ENCODE results near the gene BMP7. TPM values are rescaled to one million over a fixed set of nuclear protein-coding genes. Genes with fewer than 3 reads are reported as not detected.

The BMP7 gene
- total RNA-seq, 3 donors from 2014 or later (not counting 1 experiment from before 2014, with no cell fraction given): not detected

DNA sequence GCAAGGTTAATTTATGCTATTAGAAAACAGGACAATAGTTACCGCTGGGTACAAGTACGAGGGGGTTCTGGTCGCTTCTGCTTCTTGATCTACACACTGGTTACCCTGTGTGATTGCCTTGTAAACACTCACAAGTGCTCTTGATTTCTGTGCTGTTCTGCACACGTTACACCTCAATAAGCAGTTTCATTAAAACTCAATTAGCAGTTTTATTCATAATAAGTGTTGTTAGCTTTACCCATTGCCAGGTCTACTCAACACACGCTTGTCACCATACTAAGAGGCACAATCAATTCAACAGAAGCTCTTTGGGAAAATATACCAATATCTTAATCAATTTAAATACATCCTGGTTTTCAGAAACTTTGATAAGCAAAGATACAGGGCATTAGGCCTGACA lies 20.4 kb downstream of the BMP7 start:
- Mint-ChIP-seq H3K27me3 (ENCODE audit: low read depth in 2 of 2) (peaks cover 5 to 6% of the 10 kb centered on the region in 2 donors), H3K4me3 (no peak overlapping the region), H3K36me3 (no peaks in the 10 kb centered on the region), H3K27ac (no peak overlapping the region), H3K4me1 (peaks cover 7 to 18% of the 10 kb centered on the region in 2 donors), H3K9me3 (no peaks in the 10 kb centered on the region)
- H3K4me3 ChIP-seq (ENCODE audit: low read length): no peak overlapping the region
- 95% methylated on average over 5 of the region's 5 CpGs for WGBS (ENCODE audit: insufficient coverage)
- no peaks in the 10 kb centered on the region for H3K27me3 ChIP-seq (ENCODE audit: control insufficient read depth, insufficient read depth, low read length)
- intact Hi-C loops (cut with micrococcal nuclease): no loop called here
- H3K27ac ChIP-seq (ENCODE audit: low read length): no peak overlapping the region
- no peak for ATAC-seq
- H3K36me3 ChIP-seq (ENCODE audit: control insufficient read depth, insufficient read depth, low read length): no peaks in the 10 kb centered on the region
- TF ChIP-seq, protein P1, sequence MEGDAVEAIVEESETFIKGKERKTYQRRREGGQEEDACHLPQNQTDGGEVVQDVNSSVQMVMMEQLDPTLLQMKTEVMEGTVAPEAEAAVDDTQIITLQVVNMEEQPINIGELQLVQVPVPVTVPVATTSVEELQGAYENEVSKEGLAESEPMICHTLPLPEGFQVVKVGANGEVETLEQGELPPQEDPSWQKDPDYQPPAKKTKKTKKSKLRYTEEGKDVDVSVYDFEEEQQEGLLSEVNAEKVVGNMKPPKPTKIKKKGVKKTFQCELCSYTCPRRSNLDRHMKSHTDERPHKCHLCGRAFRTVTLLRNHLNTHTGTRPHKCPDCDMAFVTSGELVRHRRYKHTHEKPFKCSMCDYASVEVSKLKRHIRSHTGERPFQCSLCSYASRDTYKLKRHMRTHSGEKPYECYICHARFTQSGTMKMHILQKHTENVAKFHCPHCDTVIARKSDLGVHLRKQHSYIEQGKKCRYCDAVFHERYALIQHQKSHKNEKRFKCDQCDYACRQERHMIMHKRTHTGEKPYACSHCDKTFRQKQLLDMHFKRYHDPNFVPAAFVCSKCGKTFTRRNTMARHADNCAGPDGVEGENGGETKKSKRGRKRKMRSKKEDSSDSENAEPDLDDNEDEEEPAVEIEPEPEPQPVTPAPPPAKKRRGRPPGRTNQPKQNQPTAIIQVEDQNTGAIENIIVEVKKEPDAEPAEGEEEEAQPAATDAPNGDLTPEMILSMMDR (IDR thresholded peaks at IDR 0.05): no peak
- H3K4me1 ChIP-seq (ENCODE audit: control insufficient read depth, insufficient read depth, low read length): peaks cover 5% of the 10 kb centered on the region
- no peak for DNase-seq
- H3K9me3 ChIP-seq (ENCODE audit: control insufficient read depth, insufficient read depth, low read length): no peaks in the 10 kb centered on the region

DNA sequence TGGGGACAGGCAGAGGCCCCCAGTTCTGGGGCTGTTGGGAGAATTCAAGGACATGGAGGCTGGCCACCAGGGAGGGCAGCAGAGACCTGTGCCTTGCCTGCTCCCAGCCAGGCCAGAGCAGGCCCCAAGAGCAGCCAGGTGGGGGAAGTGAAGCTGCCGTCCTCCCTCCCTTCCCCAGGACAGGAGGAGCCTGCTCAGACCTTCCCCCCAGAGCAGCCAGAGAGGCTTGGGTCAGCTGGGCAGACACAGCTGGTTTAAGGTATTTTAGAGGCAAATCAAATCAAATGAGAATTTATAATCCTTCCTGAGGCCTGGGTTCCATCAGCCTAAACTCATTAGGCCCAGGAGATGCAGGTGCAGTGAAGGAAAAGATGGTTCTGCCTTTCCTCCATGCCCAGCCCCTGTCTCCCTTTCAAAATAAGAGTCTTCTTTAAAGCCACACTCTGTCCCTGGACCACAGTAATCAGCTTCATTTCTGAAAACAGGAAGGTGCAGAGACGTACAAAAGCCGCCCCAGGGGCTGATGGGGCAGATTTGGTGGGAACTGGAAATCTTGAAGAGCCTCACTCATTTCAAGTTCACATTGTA lies 21.7 kb downstream of the BMP7 start:
- intact Hi-C loops (cut with micrococcal nuclease): no loop called here
- Histone ChIP-seq H3K27ac (ENCODE audit: low read length) (no peak overlapping the region), H3K36me3 (ENCODE audit: control insufficient read depth, insufficient read depth, low read length) (no peaks in the 10 kb centered on the region), H3K4me3 (ENCODE audit: low read length) (no peak overlapping the region), H3K4me1 (ENCODE audit: control insufficient read depth, insufficient read depth, low read length) (no peaks in the 10 kb centered on the region), H3K9me3 (ENCODE audit: control insufficient read depth, insufficient read depth, low read length) (no peaks in the 10 kb centered on the region), H3K27me3 (ENCODE audit: control insufficient read depth, insufficient read depth, low read length) (no peaks in the 10 kb centered on the region)
- TF ChIP-seq, protein P1 (IDR thresholded peaks at IDR 0.05): no peak
- 54% methylated on average over 3 of the region's 3 CpGs for WGBS (ENCODE audit: insufficient coverage)
- no peak for ATAC-seq
- Mint-ChIP-seq H3K27ac (no peak overlapping the region), H3K36me3 (no peaks in the 10 kb centered on the region), H3K4me3 (no peak overlapping the region), H3K9me3 (no peaks in the 10 kb centered on the region), H3K4me1 (peaks cover 0 to 10% of the 10 kb centered on the region in 2 donors), H3K27me3 (ENCODE audit: low read depth in 2 of 2) (peaks cover 8 to 11% of the 10 kb centered on the region in 2 donors)
- no peak for DNase-seq

DNA sequence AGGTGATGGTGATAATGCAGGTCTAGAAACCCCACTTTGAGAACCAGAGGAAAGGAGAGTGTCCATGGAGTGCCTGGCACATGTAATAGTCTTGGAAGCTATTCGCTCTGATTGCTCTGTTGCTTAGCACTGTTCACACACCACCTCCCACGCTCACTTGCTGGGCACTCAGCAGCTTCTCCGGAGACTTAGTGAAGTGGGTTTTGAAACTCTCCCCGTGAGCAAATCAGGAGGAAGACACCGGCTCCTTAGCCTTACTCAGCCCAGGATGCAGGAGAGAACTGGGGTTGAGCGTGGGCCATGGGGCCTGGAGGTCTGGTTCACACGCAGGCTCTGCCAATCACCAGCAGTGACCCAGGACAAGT lies 22.2 kb downstream of the BMP7 start:
- H3K4me1 ChIP-seq (ENCODE audit: control insufficient read depth, insufficient read depth, low read length): no peaks in the 10 kb centered on the region
- peaks cover 0 to 10% of the 10 kb centered on the region in 2 donors for H3K4me1 Mint-ChIP-seq
- no peak for ATAC-seq
- WGBS (ENCODE audit: insufficient coverage): 96% methylated on average over 7 of the region's 7 CpGs
- no peaks in the 10 kb centered on the region for H3K9me3 ChIP-seq (ENCODE audit: control insufficient read depth, insufficient read depth, low read length)
- DNase-seq: no peak
- H3K27me3 Mint-ChIP-seq (ENCODE audit: low read depth in 2 of 2): peaks cover 8 to 11% of the 10 kb centered on the region in 2 donors
- no peaks in the 10 kb centered on the region for H3K9me3 Mint-ChIP-seq
- intact Hi-C loops (cut with micrococcal nuclease): no loop called here
- no peak overlapping the region for H3K27ac Mint-ChIP-seq
- no peaks in the 10 kb centered on the region for H3K36me3 Mint-ChIP-seq
- H3K27ac ChIP-seq (ENCODE audit: low read length): no peak overlapping the region
- H3K36me3 ChIP-seq (ENCODE audit: control insufficient read depth, insufficient read depth, low read length): no peaks in the 10 kb centered on the region
- TF ChIP-seq, protein P1 (IDR thresholded peaks at IDR 0.05): no peak
- no peak overlapping the region for H3K4me3 ChIP-seq (ENCODE audit: low read length)
- no peak overlapping the region for H3K4me3 Mint-ChIP-seq
- H3K27me3 ChIP-seq (ENCODE audit: control insufficient read depth, insufficient read depth, low read length): no peaks in the 10 kb centered on the region

All from natural killer cell (primary cell).